Measurements from ENCODE around the gene CCNF.

DNA sequence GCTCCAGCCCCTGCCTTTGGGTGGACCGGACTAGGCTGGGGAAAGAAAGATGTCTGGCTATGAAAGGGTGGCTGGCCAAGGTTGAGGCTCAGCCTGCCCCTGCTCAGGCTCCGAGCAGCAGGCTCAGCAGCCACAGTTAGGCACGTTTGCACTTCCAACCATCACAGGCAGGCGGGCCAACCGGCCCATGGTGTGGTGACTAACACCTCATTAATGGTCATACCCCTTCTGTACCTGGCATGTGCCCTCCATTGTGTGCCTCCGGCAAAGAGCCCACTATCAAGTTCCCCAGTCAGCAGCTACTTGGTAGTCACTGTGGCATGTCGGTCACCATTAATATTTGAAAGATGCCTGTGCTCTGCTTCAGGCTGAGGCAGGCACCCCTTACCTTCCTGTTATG lies 52.4 kb downstream of the CCNF start:
- no peak for TF ChIP-seq TAF1 (conservative IDR thresholded peaks at IDR 0.05)
- TF ChIP-seq, protein P1, sequence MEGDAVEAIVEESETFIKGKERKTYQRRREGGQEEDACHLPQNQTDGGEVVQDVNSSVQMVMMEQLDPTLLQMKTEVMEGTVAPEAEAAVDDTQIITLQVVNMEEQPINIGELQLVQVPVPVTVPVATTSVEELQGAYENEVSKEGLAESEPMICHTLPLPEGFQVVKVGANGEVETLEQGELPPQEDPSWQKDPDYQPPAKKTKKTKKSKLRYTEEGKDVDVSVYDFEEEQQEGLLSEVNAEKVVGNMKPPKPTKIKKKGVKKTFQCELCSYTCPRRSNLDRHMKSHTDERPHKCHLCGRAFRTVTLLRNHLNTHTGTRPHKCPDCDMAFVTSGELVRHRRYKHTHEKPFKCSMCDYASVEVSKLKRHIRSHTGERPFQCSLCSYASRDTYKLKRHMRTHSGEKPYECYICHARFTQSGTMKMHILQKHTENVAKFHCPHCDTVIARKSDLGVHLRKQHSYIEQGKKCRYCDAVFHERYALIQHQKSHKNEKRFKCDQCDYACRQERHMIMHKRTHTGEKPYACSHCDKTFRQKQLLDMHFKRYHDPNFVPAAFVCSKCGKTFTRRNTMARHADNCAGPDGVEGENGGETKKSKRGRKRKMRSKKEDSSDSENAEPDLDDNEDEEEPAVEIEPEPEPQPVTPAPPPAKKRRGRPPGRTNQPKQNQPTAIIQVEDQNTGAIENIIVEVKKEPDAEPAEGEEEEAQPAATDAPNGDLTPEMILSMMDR (IDR thresholded peaks at IDR 0.05; ENCODE audit: low read depth, low read length, missing input control): no peak
- TF ChIP-seq, protein P2, sequence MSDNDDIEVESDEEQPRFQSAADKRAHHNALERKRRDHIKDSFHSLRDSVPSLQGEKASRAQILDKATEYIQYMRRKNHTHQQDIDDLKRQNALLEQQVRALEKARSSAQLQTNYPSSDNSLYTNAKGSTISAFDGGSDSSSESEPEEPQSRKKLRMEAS (IDR thresholded peaks at IDR 0.05): no peak
- no peak for TF ChIP-seq JUND (IDR thresholded peaks at IDR 0.05)
- no peak for TF ChIP-seq SP1 (IDR thresholded peaks at IDR 0.05)
- no peak for TF ChIP-seq RAD21 (IDR thresholded peaks at IDR 0.05)
- no peak for TF ChIP-seq YY1 (IDR thresholded peaks at IDR 0.05)
- no peak for TF ChIP-seq HNF4G (IDR thresholded peaks at IDR 0.05)
- no peak for TF ChIP-seq FOXA1 (IDR thresholded peaks at IDR 0.05)
